GM12891 (cell line): Measurements from ENCODE around the gene HOXD13.

Source experiments
- PAX5 ChIP-seq: IDR thresholded peaks from 2 replicates; pipeline ENCODE4 v1.6.1; 2011; ENCODE audit warnings: low read length, moderate library complexity, mild to moderate bottlenecking; ENCODE audit not compliant: insufficient read depth, severe bottlenecking
- POLR2A ChIP-seq: IDR thresholded peaks from 2 replicates; pipeline ENCODE4 v1.6.1; 2011; ENCODE audit warnings: low read depth, low read length, control low read depth
- POLR2AphosphoS5 ChIP-seq: IDR thresholded peaks from 2 replicates; pipeline ENCODE4 v1.6.1; 2011; ENCODE audit warnings: low read depth, low read length, control low read depth
- POU2F2 ChIP-seq: IDR thresholded peaks from 2 replicates; pipeline ENCODE4 v1.6.1; 2011; ENCODE audit warnings: low read depth, mild to moderate bottlenecking, control low read depth, low read length, moderate library complexity
- SPI1 ChIP-seq: IDR thresholded peaks from 2 replicates; pipeline ENCODE4 v1.6.1; 2011; ENCODE audit warnings: low read depth, low read length, control low read depth
- TAF1 ChIP-seq: IDR thresholded peaks from 2 replicates; pipeline ENCODE4 v1.6.1; 2011; ENCODE audit warnings: low read depth, low read length, control low read depth

- no peak for TF ChIP-seq POU2F2
- TF ChIP-seq POLR2A: no peak
- TF ChIP-seq PAX5: no peak
- no peak for TF ChIP-seq TAF1
- TF ChIP-seq POLR2AphosphoS5: no peak
- no peak for TF ChIP-seq SPI1
These were observed 18.8 kb downstream of the HOXD13 start for GRCh38 chr2:176111309-176111663.
